GM18511 (cell line): Measurements from ENCODE around the gene PLPP4.

ENCODE experiments used
- ATAC-seq: cut with Tn5 transposase; IDR thresholded peaks from one replicate; pipeline ENCODE4 v1.9.1; 2021; ENCODE audit warnings: mild to moderate bottlenecking, moderate library complexity; ENCODE audit not compliant: unreplicated experiment

PLPP4 gene

DNA sequence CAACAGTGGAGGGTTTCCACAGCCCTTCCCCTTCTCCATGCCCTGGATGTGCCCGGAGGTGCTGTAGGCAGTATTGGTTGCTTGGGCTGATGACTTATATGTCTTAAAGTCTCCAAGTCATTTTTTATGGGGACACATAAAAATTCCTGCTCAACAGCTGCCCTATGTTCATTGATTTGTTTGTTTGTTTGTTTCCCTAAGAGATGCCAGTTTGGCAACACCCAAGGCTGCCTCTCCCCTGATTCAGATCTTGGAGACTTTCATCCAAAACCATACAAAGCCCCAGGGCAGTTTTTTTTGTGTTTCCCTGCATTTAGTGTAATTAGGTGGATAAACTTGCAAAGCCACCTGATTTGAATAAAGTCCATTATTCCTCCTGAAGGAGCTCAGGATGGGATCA is 115.3 kb downstream of the PLPP4 start:
- no peak for ATAC-seq

DNA sequence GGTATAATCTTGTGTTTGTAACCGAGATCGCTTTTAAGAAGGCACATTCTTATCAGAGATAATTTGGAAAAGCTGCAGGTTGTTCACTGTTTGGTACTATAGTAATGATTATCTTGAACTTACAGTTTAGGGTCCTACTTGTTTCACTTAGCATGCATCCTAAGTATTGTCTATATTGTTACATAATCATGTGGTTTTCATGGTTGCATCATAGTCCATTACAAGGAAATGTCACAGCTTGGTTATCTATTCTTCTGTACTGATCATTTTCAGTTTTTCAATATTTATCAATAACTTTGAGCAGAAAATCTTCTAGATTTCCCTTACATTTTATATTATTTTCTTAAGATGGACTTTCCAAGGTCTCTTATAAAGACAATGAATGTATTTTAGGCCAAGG is 116.3 kb downstream of the PLPP4 start:
- no peak for ATAC-seq

GRCh38 chr10:120574981-120575380 is 118.0 kb downstream of the PLPP4 start:
- no peak for ATAC-seq

DNA sequence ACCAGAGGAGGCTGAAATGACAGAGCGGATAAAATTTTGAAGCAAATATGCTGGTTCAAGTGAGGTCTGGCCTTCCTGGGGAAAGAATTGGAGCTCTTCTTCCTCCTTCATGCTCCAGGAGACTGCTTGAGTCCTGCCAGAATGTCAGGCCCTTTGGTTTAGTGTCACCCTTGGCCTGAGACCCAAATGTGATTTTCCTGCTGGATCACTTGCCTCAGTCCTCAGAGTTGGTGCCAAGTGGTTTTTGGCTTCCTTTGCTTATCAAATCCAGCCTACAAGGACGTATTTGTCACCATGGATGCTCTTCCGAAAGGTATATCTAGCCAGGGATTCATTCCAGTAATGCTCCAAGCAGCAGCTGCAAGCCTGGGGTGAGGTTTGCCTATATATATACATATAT is 118.4 kb downstream of the PLPP4 start:
- no peak for ATAC-seq

- ATAC-seq: no peak
Observed at GRCh38 chr10:120578134-120578533, 121.1 kb downstream of the PLPP4 start.

- no peak for ATAC-seq
Observed at GRCh38 chr10:120578890-120579289, 121.9 kb downstream of the PLPP4 start.

DNA sequence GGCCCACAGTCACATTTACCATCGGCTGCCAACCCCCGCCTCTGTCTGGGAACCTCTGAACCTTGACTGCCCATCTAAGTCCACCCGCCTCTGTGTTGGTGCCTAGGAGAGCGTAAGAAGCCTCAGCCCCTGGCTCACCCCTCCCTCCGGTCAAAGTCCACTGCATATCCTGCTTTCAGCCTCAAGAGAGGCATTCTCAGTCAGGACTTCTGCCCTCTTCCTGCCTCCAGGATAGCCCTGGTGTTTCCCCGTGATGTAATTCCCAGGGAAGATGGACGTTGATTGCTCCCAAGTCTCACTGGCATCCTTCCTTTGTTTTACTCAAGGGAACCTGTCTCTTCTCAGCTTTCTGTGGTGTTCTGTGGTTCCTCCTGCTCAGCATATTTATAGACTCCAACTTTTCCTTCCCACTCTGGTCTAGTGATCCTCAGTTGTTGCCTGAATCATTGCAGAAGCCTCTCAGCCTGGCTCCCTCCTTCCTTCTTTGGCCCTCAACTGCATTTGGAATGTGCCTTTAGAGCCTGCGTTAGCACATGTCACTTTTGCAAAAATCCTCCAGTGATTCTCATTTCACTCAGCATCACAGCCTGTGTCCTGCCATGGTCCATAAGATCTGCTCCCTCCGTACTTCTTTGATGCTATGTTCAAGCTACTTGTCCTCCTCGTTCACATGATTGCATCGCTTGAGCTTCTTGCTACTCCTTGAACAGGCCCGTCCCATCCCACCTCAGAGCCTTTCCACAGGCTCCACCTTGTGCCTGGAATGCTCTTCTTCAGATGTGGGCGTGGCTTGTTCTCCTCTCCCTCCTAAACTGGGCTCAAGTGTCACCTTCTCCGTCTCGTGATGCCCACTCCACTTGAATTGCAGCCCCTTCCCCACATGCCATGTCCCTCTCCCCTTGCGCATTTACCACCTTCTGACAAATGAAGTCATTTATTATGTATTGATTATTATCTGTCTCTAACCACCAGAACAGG is 124.2 kb downstream of the PLPP4 start:
- ATAC-seq: no peak

DNA sequence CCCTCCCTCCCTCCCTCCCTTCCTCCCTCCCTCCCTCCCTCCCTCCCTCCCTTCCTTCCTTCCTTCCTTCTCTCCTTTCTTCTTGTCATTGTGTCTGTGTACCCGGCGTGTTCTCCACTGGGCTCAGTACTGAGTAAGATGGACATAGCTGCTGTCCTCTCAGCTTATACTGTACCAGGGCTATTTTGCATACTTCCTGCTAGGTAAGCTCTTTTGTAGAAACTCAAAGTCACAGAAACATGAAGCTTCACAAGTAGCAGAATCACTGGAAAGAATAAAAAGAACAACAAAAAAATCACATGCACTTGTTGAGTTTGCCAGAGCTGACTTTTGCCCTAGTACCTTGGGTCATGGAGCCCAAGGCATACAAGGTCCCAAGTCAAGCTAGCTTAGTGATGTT is 125.7 kb downstream of the PLPP4 start:
- no peak for ATAC-seq

DNA sequence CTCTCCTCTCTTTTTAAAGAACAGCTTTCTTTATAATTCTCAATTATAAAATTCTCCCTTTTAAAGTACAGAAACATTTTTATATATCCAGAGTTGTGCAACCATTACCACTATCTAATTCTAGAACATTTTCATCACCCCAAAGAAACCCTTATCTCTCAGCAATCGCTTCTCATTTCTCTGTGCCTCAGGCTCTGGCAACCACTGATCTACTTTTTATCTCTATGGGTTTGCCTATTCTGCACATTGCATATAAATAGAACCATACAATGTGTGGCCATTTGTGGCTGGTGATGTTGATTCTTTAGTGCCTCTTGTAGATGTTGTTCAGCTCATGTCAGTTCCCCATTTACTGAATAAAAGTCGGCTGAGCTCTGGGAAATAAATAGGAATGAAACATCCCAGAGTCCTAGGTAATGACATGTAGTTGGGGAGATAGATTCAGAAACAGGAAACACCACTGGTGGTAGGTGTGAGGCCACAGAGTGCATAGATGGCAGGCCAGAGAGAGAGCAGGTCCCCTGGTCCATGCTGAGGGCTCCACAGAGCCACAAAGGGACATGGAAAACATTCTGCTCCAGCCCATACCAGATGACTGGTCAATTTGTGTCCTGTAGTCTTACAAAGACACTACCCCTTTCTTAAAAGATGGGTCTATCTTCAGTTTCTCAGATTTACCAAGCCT is 126.5 kb downstream of the PLPP4 start:
- no peak for ATAC-seq

DNA sequence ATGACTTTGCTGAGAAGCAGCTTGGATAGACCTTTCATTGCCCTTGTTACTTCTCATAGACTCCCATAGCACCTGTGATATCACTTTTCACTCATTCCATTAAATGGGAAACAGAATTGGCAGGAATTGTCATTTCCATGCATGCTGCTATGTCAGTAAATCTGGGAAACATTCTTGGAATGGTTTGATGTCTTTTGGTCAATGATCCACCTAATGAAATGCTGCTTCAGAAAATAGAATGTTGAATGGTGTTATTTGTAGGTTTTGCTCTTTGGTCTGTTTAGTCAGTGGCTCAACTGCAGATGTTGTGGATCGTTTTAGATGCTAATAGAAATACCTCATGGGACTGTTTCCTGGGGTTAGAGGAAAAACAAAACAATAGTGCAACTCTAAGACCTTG is 127.8 kb downstream of the PLPP4 start:
- ATAC-seq: no peak

DNA sequence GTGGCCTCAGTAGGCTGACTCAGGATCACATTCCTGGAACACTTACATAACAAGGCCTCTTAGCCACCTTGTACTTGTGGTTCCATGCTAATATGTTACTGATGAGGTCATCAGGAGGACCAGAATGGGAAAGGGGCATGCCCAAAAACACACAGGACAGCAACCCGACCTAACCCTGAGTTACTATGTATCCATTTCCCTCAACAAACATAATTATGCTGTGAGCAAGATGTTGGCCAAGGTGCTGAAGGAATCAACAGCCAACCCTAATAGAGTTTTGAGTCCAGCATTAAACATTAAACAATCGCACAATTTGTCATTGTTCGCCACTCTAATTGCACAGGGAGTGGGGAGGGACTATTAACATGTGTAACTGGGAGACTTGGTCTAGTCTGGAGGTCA is 129.4 kb downstream of the PLPP4 start:
- ATAC-seq: no peak

GRCh38 chr10:120587061-120587460 is 130.0 kb downstream of the PLPP4 start:
- ATAC-seq: no peak

DNA sequence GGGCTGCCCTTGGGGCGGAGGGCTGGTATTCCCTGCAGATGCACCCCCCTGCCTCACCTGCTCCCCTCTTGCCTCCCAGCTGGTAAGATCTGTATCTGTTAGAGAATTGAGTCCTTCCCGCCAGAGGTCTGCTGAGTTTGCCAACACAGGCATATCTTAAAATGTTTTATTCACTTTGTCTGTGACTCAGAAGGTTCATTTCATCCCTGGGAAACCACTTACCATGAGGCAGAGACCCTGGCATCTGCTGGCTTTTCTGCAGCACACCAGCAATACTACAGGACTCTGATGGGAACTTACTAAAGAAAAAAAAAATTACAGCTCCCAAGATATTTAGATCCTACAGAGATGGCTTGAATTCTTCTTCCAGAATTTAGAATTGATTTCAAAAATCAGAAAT is 131.3 kb downstream of the PLPP4 start:
- no peak for ATAC-seq

DNA sequence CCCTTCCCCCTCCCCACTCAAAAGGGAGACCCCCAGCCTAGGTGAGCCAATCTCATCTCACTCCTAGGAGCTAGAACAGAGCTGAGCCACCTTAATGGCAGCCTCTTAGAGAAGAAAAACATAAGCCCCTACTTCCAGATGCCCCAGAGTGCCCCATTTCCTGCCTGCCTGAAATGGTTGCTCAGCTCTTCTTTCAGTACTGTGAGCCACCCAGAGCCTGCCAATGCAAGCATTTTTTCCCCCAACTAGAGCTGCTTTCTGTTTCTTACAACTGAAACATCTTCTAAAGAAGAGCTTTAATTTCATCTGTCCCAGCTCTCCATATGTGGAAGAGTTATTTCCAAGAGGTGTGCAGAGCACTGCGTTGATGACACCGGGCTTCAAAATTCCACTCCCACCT is 136.7 kb downstream of the PLPP4 start:
- no peak for ATAC-seq

DNA sequence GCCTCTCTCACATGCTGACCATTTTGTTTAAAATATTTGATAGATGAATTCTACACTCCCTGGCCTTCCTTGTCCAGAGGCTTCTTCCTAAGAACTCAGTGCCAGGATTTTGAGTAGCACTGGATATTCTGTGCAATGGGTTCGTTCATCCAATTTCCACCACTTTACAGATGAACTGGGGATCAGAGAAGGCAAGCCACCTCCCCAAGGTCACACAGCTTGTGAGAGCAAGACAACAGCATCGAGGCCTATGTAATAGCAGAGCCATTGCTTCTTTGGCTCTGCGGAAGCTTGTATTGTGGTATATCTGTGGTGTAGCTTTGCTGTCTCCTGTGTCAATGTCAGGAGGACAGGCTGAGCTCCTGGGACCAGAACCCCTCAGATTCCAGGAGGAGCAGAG is 140.9 kb downstream of the PLPP4 start:
- no peak for ATAC-seq

DNA sequence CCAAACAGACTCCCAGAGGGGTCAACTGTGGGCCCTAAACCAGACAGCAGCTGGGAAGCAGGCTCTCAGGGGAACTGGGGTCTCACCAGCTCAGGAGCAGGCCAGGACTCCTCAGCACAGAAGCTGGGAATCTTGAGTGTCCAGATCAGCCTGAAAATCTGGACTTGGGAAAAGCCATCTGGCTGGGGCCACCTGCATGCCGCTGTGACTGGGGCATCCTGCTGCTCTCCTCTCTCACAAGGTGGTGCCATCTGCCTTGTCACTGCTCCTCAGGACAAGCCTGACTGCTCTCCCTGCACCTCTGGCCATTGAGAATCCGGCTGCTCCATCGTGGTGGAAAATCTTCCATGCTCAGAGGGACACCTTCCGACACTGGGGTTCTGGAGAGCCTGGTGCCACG is 141.4 kb downstream of the PLPP4 start:
- no peak for ATAC-seq

DNA sequence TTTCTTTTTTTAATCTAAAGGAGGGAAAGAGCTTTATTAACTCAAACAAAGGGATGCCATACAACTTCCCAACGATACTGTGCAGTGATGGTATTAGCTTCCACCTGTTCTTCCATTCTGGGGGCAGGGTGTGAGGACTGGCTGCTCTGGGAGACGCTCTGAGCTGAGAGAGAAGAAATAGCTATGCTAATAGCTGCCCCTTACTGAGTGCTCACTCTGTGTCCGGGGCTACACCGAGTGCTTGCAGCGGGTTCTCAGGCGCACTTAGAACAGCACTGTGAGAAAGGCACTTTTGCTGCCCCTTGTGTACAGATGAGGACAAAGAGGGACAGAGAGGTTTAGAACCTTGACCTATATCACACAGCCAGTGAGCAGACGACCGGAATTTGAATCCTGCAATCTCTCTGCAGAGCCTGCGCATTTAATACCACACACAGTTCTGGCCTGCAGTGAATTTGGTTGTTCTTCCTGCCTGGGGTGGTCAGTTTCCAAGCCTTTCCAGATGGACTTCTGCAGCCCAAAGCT is 142.2 kb downstream of the PLPP4 start:
- no peak for ATAC-seq

DNA sequence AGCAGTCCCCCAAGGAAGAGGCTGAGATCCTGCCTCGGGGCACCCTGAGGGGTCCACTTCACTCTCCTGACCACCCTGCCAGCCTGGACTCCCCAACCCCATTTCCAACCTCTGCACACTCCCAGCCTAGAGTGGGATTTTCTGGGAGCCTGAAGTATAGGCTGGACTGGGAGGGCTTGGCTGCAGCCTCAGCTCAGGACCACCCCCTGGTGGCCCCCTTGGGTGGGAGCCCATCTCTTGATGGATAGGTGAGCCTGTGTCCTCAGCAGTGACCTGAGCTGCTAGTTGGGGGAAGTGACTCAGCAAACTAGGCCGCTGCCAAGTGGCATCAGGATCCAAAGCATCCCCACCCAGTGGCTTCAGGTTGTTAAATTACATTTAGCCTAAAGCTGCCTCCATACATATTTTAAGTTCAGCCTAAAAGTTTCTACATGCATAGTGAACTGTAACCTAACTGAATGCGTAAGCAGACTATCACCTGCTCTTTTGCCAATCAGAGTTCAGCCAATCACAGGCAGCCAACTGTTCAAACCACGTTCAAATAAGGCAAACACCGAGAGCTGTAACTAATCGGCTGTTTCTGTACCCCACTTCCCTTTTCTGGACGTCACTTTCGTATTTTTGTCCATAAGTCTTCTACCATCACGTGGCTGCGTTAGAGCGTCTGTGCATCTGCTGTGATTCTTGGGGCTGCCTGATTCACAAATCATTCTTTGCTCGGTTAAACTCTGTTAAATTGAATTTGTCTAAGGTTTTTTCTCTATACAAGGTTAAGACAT is 144.0 kb downstream of the PLPP4 start:
- ATAC-seq: no peak

DNA sequence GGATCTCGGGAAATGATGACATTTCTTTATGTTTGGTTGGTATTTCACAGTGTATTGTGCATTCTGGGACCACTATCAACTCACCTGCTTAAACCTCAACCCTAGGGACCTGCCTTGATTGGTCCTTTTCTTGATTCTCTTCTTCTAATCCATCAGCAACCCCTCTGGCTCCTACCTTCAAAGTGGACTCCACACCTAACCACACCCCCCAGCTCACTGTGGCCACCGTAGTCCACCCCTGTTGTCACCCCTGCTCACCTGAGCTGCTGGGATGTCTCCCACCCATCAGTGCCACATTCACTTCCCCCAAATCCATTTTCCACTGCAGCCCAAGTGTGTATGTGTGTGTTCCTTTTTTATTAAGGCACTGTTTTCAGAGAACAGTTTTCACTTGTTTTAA is 145.0 kb downstream of the PLPP4 start:
- ATAC-seq: no peak

DNA sequence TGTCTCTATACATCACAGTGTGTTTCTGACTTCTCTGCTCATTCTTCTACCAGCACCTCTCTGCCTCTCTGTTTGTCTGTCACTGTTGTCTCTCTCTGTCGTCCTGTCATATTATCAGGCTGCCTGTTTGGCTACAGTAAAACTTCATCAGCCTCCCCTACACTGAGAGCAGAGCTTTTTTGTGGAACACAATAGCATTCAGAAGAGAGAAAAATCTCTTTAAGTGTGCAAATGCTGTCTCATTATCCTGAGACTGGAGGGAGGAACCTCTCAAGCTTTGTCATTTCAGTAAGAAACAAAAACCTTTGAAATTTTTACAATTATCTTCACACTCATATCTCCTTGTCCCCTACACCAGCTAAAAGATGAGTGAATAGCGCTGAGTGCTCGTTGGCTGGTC is 148.4 kb downstream of the PLPP4 start:
- no peak for ATAC-seq

DNA sequence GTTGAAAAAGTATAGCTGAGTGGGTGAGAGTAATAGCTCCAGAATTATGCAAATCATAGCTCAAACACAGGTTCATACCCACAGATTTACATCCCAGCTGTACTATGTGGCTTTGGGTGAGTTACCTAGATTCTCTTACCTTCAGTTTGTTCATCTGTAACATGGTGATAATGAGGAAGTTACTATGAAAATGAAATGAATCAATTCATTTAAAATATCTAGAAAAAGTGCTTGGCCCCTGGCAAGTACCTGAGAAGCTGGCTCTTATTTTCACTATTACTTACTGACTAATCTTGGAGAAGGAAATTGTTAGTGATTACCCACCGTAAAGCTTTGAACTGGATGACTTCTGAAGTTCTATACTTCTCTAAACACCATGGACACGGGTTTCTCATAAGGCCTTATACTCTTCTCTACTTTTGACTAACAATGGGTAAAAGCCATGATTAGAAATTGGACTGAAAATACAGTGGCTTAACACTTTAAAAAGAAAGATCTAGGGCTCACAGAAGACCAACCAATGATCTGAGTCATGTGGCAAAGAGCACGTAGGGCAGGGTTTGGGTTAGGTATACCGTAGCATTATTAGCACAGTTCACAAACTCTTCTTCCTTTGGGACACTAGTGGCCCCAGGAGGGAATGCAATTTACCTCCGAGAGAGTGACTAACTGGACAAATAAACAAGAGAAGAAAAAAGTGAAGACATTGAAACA is 149.2 kb downstream of the PLPP4 start:
- peak; percentile 70 for ATAC-seq
